Nasal cavity respiratory epithelium epithelial cell of viscerocranial mucosa (primary cell): Measurements from ENCODE around the gene ANAPC1. TPM values are rescaled to one million over a fixed set of nuclear protein-coding genes. Genes with fewer than 3 reads are reported as not detected.

Source experiments
- total RNA-seq: library from RNA; depleted of rRNA; stranded (reverse); fragments of >200 nt; gene quantifications from 2 replicates; pipeline ENCODE4 v1.2.3, GENCODE V29; 2014

ANAPC1 gene, protein sequence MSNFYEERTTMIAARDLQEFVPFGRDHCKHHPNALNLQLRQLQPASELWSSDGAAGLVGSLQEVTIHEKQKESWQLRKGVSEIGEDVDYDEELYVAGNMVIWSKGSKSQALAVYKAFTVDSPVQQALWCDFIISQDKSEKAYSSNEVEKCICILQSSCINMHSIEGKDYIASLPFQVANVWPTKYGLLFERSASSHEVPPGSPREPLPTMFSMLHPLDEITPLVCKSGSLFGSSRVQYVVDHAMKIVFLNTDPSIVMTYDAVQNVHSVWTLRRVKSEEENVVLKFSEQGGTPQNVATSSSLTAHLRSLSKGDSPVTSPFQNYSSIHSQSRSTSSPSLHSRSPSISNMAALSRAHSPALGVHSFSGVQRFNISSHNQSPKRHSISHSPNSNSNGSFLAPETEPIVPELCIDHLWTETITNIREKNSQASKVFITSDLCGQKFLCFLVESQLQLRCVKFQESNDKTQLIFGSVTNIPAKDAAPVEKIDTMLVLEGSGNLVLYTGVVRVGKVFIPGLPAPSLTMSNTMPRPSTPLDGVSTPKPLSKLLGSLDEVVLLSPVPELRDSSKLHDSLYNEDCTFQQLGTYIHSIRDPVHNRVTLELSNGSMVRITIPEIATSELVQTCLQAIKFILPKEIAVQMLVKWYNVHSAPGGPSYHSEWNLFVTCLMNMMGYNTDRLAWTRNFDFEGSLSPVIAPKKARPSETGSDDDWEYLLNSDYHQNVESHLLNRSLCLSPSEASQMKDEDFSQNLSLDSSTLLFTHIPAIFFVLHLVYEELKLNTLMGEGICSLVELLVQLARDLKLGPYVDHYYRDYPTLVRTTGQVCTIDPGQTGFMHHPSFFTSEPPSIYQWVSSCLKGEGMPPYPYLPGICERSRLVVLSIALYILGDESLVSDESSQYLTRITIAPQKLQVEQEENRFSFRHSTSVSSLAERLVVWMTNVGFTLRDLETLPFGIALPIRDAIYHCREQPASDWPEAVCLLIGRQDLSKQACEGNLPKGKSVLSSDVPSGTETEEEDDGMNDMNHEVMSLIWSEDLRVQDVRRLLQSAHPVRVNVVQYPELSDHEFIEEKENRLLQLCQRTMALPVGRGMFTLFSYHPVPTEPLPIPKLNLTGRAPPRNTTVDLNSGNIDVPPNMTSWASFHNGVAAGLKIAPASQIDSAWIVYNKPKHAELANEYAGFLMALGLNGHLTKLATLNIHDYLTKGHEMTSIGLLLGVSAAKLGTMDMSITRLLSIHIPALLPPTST (N-terminal part only)
- total RNA-seq, result 74.8 and 97.5 TPM in 2 replicates

DNA sequence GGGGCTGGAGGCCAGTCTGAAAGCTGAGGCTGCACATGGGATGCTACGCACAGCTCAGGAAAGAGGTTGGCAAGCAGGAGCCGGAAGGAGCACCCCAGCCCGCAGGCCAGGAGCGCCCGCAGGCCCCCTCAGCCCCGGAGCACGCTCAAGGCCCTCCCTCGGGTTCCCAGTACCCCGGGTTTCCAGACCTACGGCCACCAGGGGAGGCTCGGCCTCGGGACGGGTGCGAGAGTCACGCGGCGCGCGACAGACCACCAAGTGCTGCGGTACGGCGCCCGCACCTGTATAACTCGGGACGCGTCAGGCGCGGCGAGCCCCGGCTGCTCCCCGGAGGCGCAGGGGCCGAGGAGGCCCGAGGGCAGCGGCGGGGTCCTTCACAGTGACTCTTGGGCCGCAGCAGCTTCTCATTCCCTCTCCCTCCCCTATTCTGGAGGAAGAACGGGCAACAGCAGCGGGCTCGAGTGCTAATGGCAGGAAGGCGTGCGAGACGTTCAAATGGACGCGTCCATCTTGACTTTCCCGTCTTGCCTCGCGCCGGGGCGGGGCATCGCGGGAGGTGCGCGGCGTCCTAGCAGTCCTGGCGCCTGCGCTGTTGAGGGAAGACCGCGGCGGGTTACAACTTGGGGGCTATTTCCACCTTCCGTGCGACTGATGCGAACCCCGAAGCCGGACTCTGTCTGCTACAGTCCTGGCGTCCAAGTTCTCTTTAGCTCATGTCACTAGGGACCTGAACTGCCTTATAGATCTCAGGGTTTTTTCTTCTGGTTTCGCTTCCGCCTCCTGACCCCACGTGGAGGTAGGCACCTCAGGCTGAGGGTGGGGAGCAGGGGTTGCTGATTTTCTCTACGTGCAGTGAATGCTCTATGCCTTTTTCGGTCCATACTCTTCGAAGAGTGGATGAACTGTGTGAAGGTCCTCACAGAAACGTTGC is at the start of gene ANAPC1:
Gene ANAPC1 (minus strand): TSS at position 533 of the 931 bp plus-strand sequence. CDS start 3,368 bp downstream, outside the sequence.

DNA sequence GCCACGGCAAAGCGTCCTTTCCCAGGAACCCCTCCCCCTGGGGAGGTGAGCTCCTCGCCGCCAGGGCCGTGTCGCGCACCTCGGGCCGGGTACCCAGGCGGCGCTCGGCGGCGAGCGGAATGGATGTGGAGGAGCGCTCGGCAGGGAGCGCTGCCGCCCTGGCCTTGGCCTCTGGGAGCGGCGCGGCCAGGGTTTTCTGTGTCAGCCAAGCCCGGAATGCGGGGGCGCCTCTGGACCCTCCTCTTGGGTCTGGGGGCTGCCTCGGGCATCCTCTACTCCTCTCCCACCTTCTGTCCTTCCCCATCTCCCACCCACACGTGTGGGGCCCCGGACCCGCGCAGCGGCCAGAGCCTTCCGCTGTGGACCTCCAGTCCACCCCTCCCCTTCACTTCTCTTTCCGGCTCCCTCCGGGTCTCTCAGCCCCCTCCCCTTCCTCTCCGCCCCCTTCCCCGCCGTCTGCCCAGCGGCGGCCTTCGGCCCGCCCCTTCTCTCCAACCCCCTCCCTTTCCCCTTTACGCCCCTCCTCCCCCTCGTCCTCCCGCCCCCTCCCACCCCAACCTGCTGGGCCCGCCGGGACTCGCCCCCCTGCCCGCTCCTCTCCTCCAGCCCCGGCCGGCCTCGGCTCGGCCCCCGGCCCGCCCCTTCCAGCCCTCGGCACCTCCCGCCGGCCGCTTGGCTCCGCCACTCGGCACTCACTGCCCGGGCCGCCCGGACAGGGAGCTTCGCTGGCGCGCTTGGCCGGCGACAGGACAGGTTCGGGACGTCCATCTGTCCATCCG is 14.1 kb upstream of the ANAPC1 start, which contains the start of gene MERTK:
Gene MERTK (plus strand): TSS at position 684 of the 779 bp plus-strand sequence. CDS start 129 bp downstream, outside the sequence.

Other genes starting within 250 kb of the ANAPC1 start
- gene MERTK, start 14.4 kb upstream of the ANAPC1 start, total RNA-seq, result 1.4 and 8.7 TPM in 2 replicates
- gene TMEM87B, start 171.1 kb upstream of the ANAPC1 start, total RNA-seq, result 38.3 and 65.1 TPM in 2 replicates